Osteocyte (in vitro differentiated cells): ENCODE results near the gene ZDHHC14. TPM values are rescaled to one million over a fixed set of nuclear protein-coding genes. Genes with fewer than 3 reads are reported as not detected.

ENCODE experiments used
- DNase-seq: peaks from one replicate; pipeline ENCODE4 v3.0.0; 2021; ENCODE audit warnings: mixed read lengths; ENCODE audit not compliant: unreplicated experiment; ENCODE audit errors: extremely low spot score
- H3K27ac Mint-ChIP-seq: one replicate; pipeline ENCODE4 v1.8.0; 2021; ENCODE audit warnings: mild to moderate bottlenecking, mixed read lengths; ENCODE audit not compliant: unreplicated experiment
- H3K27me3 Mint-ChIP-seq: one replicate; pipeline ENCODE4 v1.8.0; 2021; ENCODE audit warnings: mixed read lengths; ENCODE audit not compliant: unreplicated experiment
- H3K36me3 Mint-ChIP-seq: one replicate; pipeline ENCODE4 v1.8.0; 2021; ENCODE audit warnings: mixed read lengths; ENCODE audit not compliant: unreplicated experiment
- H3K4me1 Mint-ChIP-seq: one replicate; pipeline ENCODE4 v1.8.0; 2021; ENCODE audit warnings: mixed read lengths; ENCODE audit not compliant: unreplicated experiment
- H3K4me3 Mint-ChIP-seq: one replicate; pipeline ENCODE4 v1.8.0; 2021; ENCODE audit warnings: mild to moderate bottlenecking, moderate library complexity, mixed read lengths; ENCODE audit not compliant: unreplicated experiment
- H3K9me3 Mint-ChIP-seq: one replicate; pipeline ENCODE4 v1.8.0; 2021; ENCODE audit warnings: mixed read lengths; ENCODE audit not compliant: unreplicated experiment
- CTCF ChIP-seq: fragments of 200-600 bp; sonication (generic); IDR thresholded peaks from 2 replicates; pipeline ENCODE4 v1.5.0; 2021; ENCODE audit warnings: antibody characterized with exemption, mild to moderate bottlenecking, moderate library complexity
- total RNA-seq: library from RNA; stranded (reverse); gene quantifications from 2 replicates; pipeline ENCODE4 v1.2.1, GENCODE V29; 2021

The ZDHHC14 gene
- total RNA-seq, 1 donor from 2014 or later = 9.1 TPM

GRCh38 chr6:157652601-157653363 lies 271.8 kb downstream of the ZDHHC14 start:
- no peaks in the 10 kb centered on the region for H3K9me3 Mint-ChIP-seq
- H3K36me3 Mint-ChIP-seq = no peaks in the 10 kb centered on the region
- DNase-seq = no peak

GRCh38 chr6:157653521-157653920 lies 272.5 kb downstream of the ZDHHC14 start:
- no peaks in the 10 kb centered on the region for H3K36me3 Mint-ChIP-seq

More at GRCh38 chr6:157652601-157653363, 271.8 kb downstream of the ZDHHC14 start:
- no peak overlapping the region for H3K27ac Mint-ChIP-seq
- TF ChIP-seq CTCF = no peak
- H3K4me3 Mint-ChIP-seq = no peak overlapping the region
- H3K27me3 Mint-ChIP-seq = no peaks in the 10 kb centered on the region
- H3K4me1 Mint-ChIP-seq = peaks cover 4% of the 10 kb centered on the region

GRCh38 chr6:157655139-157655538 lies 274.1 kb downstream of the ZDHHC14 start:
- Mint-ChIP-seq H3K27ac (no peak overlapping the region), H3K9me3 (no peaks in the 10 kb centered on the region), H3K4me1 (peaks cover 4% of the 10 kb centered on the region), H3K27me3 (no peaks in the 10 kb centered on the region), H3K36me3 (no peaks in the 10 kb centered on the region), H3K4me3 (no peak overlapping the region)
- DNase-seq = no peak
- no peak for TF ChIP-seq CTCF

More at GRCh38 chr6:157653521-157653920, 272.5 kb downstream of the ZDHHC14 start:
- Mint-ChIP-seq H3K27ac (no peak overlapping the region), H3K27me3 (no peaks in the 10 kb centered on the region), H3K9me3 (no peaks in the 10 kb centered on the region), H3K4me1 (peaks cover 4% of the 10 kb centered on the region), H3K4me3 (no peak overlapping the region)
- DNase-seq = no peak
- no peak for TF ChIP-seq CTCF

- no peak for TF ChIP-seq CTCF
- no peak overlapping the region for H3K27ac Mint-ChIP-seq
- H3K9me3 Mint-ChIP-seq = no peaks in the 10 kb centered on the region
- H3K27me3 Mint-ChIP-seq = no peaks in the 10 kb centered on the region
- peaks cover 2% of the 10 kb centered on the region for H3K36me3 Mint-ChIP-seq
- no peak for DNase-seq
- H3K4me1 Mint-ChIP-seq = peaks cover 4% of the 10 kb centered on the region
- H3K4me3 Mint-ChIP-seq = no peak overlapping the region
Observed at GRCh38 chr6:157656437-157656997, 275.5 kb downstream of the ZDHHC14 start.

- Mint-ChIP-seq H3K27me3 (no peaks in the 10 kb centered on the region), H3K9me3 (no peaks in the 10 kb centered on the region), H3K36me3 (peaks cover 2% of the 10 kb centered on the region), H3K4me3 (no peak overlapping the region), H3K27ac (no peak overlapping the region), H3K4me1 (peaks cover 4% of the 10 kb centered on the region)
- no peak for DNase-seq
- TF ChIP-seq CTCF = no peak
Observed at GRCh38 chr6:157657754-157658153, 276.8 kb downstream of the ZDHHC14 start.
